ENCODE measurements around the gene CLRN3. TPM values are rescaled to one million over a fixed set of nuclear protein-coding genes. Genes with fewer than 3 reads are reported as not detected.

The CLRN3 gene
- total and polyA plus RNA-seq, 2 of the 8 experiments (the other 6 are each of a cell fraction or from before 2014, with no cell fraction given) = not detected

GRCh38 chr10:127840884-127841283 lies 51.9 kb downstream of the CLRN3 start:
- POLR2A ChIA-PET (ENCODE audit: partially characterized antibody) = no interaction called here
- 88% methylated on average over 13 of the region's 13 CpGs; no CpG with 5 or more reads in 1 of the 2 experiments for WGBS, 2 experiments (ENCODE audit: extremely low coverage in 1 of 2, insufficient coverage in 1 of 2, insufficient read length in 1 of 2, insufficient replicate concordance in 2 of 2, low coverage in 1 of 2, low lambda C conversion rate in 2 of 2, missing lambda C conversion rate in 1 of 2)
- H3K23me2 ChIP-seq (ENCODE audit: low read depth, low read length) = no peaks in the 10 kb centered on the region
- TF ChIP-seq TCF12 (IDR thresholded peaks at IDR 0.05; ENCODE audit: low read depth, low read length) = no peak
- TF ChIP-seq CTBP2 (IDR thresholded peaks at IDR 0.05; ENCODE audit: borderline replicate concordance, insufficient read depth, insufficient read length, low read length) = no peak
- TF ChIP-seq RXRA (IDR thresholded peaks at IDR 0.05; ENCODE audit: insufficient read depth, low read depth, low read length) = no peak
- no peak for TF ChIP-seq BCL11A (IDR thresholded peaks at IDR 0.05; ENCODE audit: low read depth in 2 of 2, low read length in 2 of 2)
- TF ChIP-seq JUND (IDR thresholded peaks at IDR 0.05; ENCODE audit: low read length) = no peak
- TF ChIP-seq ATF2 (IDR thresholded peaks at IDR 0.05; ENCODE audit: low read length) = no peak
- TF ChIP-seq MAX (IDR thresholded peaks at IDR 0.05) = no peak
- TF ChIP-seq USF2 (IDR thresholded peaks at IDR 0.05; ENCODE audit: low read length) = no peak
- TF ChIP-seq SRF (IDR thresholded peaks at IDR 0.05; ENCODE audit: low read depth, low read length) = no peak
- no peak for TF ChIP-seq PHF8 (conservative IDR thresholded peaks at IDR 0.05; ENCODE audit: low read depth, low read length)
- TF ChIP-seq ZNF274 (IDR thresholded peaks at IDR 0.05; ENCODE audit: borderline replicate concordance, extremely low read depth, low read length) = no peak

More at GRCh38 chr10:127840884-127841283, 51.9 kb downstream of the CLRN3 start:
- Histone ChIP-seq H3K9me3 (ENCODE audit: insufficient read depth in 2 of 2, low read depth in 1 of 2, low read length in 1 of 2) (no peaks in the 10 kb centered on the region), H3K56ac (replicated peaks; ENCODE audit: insufficient read length, low read depth, low read length) (no peak overlapping the region), H2BK5ac (ENCODE audit: low read depth, low read length) (no peak overlapping the region), H2BK15ac (ENCODE audit: low read length) (no peak overlapping the region), H3K27ac (ENCODE audit: low read depth, low read length) (no peak overlapping the region), H3K4me1 (replicated peaks in 1 of 4; ENCODE audit: control insufficient read depth in 3 of 4, insufficient read depth in 4 of 4, low read length in 3 of 4) (no peaks in the 10 kb centered on the region), H3K9ac (replicated peaks in 1 of 4; ENCODE audit: extremely low read depth in 1 of 4, low read depth in 3 of 4, low read length in 3 of 4) (no peak overlapping the region), H3K23ac (ENCODE audit: insufficient read length) (no peak overlapping the region), H2BK20ac (ENCODE audit: low read length) (no peak overlapping the region), H4K91ac (replicated peaks; ENCODE audit: insufficient read length, low read length) (no peak overlapping the region), H3K18ac (ENCODE audit: extremely low read depth, low read length) (no peak overlapping the region), H3K79me2 (ENCODE audit: control insufficient read depth in 1 of 2, insufficient read depth in 2 of 2, low read length in 2 of 2) (no peaks in the 10 kb centered on the region), H3K79me1 (ENCODE audit: low read depth, low read length) (no peaks in the 10 kb centered on the region), H4K20me1 (replicated peaks in 1 of 2; ENCODE audit: control insufficient read depth in 1 of 2, insufficient read depth in 2 of 2, low read length in 2 of 2) (no peaks in the 10 kb centered on the region), H2BK120ac (replicated peaks; ENCODE audit: low read depth, low read length) (no peak overlapping the region), H3K36me3 (ENCODE audit: control insufficient read depth in 2 of 4, insufficient read depth in 4 of 4, low read length in 3 of 4) (no peaks in the 10 kb centered on the region), H3K14ac (ENCODE audit: insufficient read length) (no peak overlapping the region), H2AK5ac (ENCODE audit: low read depth, low read length) (no peak overlapping the region), H4K5ac (ENCODE audit: insufficient read length, low read depth, low read length) (no peak overlapping the region), H3K4me3 (ENCODE audit: extremely low read depth in 1 of 4, insufficient read depth in 2 of 4, low read depth in 3 of 4, low read length in 4 of 4) (no peak overlapping the region), H3K4me2 (ENCODE audit: insufficient read depth in 1 of 2, low read depth in 2 of 2, low read length in 2 of 2) (no peak overlapping the region), H2AFZ (ENCODE audit: low read length) (no peak overlapping the region), H3K27me3 (replicated peaks in 1 of 4; ENCODE audit: control insufficient read depth in 3 of 4, extremely low read depth in 1 of 4, insufficient read depth in 3 of 4, low read length in 3 of 4) (no peaks in the 10 kb centered on the region), H2BK12ac (ENCODE audit: low read depth, low read length) (no peak overlapping the region), H3K4ac (replicated peaks; ENCODE audit: insufficient read length, low read depth, low read length) (no peak overlapping the region), H4K8ac (ENCODE audit: extremely low read depth, insufficient read depth, low read length) (no peak overlapping the region)
- CTCF ChIA-PET (ENCODE audit: partially characterized antibody) = interaction anchor here (0.6 to 2.2 kb wide), 5 partner anchors 8 to 161 kb away, joined by 3 to 9 read pairs (median 5); no protein-coding TSS in a partner anchor
- no peak for FAIRE-seq
- no peak for DNase-seq (ENCODE audit: low read depth in 1 of 2, low spot score in 2 of 2)

All from H1 (cell line).